GM19395 (cell line): ENCODE results near the gene MRPL43.

ENCODE experiments used
- ATAC-seq: cut with Tn5 transposase; IDR thresholded peaks from one replicate; pipeline ENCODE4 v1.9.1; 2021; ENCODE audit warnings: mild to moderate bottlenecking, moderate library complexity; ENCODE audit not compliant: unreplicated experiment

Gene MRPL43

DNA sequence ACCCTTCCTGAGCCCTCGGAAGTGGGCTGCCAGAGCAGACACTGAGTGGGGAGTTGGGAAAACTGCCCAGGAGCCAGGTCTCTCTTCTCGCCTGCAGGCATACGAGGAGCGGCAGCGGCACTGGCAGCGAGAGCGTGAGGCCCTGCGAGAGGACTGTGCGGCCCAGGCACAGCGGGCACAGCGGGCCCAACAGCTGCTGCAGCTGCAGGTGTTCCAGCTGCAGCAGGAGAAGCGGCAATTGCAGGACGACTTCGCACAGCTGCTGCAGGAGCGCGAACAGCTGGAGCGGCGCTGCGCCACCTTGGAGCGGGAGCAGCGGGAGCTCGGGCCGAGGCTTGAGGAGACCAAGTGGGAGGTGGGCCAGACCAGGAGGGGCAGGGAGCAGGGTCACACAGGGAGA, 18.1 kb upstream of the MRPL43 start:
- no peak for ATAC-seq

- no peak for ATAC-seq
Observed at GRCh38 chr10:101003639-101004206, 16.4 kb upstream of the MRPL43 start.

GRCh38 chr10:101002456-101002855, 15.2 kb upstream of the MRPL43 start:
- ATAC-seq = no peak

- ATAC-seq = no peak
Observed at GRCh38 chr10:101001659-101002035, 14.3 kb upstream of the MRPL43 start.

DNA sequence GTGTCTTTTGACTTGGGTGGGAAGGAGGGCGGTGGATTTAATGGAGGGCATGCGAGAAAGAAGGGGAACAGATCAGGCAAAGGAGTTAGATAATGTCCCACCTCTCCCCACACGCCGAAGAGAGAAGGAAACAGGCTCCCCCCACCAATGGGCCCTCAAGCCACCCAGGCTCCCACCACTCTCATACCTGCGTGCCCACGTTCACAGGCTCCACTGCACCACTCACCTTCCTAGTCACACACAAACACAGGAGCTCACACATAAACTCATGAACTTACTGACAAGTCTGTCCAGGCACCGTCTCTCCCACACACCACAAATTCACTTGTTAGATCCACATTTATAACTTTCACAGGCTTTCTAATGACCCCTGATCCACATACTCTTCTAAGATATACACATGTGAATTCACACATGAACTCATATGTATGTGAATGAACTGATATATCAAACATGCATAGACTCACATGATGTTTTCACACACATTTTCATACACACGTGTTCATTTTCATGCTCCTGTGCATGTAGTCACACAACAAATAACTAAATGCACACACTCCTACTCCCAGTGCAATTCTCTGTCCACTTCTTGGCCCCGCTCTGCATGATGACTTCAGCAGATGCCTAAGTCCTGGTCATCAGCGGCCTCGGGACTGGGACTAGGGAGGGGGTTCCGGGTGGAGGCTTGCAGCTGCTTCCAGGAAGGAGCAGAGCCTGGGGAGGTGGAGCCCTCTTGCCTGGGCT, 13.8 kb upstream of the MRPL43 start:
- no peak for ATAC-seq

GRCh38 chr10:101000127-101000914, 13.0 kb upstream of the MRPL43 start:
- no peak for ATAC-seq

DNA sequence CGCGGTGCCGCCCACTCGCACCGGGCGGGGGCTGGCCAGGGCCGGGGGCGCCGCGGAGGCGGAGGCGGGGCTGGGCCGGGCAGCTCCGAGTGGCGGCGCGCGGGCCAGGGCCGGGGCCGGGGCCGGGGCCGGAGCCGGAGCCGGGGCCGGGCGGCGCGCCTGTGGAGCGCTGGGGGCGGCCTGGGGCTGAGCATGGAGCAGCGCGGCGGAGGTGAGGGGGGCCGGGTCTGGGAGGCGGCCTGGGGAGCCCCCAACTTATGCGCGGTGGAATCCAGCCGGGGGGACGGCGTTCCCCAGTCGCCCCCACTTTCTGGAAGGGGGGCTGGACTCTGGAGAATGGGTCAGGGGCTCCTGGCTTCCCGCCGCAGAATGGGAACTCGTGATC, 12.4 kb upstream of the MRPL43 start, which contains the start of gene LZTS2:
Gene LZTS2, plus strand, starts transcription at position 67 of the 385 bp plus-strand sequence. CDS start 2,731 bp downstream, outside the sequence.
- ATAC-seq = no peak

GRCh38 chr10:100998991-100999741, 11.9 kb upstream of the MRPL43 start:
- ATAC-seq = peak; percentile 44

DNA sequence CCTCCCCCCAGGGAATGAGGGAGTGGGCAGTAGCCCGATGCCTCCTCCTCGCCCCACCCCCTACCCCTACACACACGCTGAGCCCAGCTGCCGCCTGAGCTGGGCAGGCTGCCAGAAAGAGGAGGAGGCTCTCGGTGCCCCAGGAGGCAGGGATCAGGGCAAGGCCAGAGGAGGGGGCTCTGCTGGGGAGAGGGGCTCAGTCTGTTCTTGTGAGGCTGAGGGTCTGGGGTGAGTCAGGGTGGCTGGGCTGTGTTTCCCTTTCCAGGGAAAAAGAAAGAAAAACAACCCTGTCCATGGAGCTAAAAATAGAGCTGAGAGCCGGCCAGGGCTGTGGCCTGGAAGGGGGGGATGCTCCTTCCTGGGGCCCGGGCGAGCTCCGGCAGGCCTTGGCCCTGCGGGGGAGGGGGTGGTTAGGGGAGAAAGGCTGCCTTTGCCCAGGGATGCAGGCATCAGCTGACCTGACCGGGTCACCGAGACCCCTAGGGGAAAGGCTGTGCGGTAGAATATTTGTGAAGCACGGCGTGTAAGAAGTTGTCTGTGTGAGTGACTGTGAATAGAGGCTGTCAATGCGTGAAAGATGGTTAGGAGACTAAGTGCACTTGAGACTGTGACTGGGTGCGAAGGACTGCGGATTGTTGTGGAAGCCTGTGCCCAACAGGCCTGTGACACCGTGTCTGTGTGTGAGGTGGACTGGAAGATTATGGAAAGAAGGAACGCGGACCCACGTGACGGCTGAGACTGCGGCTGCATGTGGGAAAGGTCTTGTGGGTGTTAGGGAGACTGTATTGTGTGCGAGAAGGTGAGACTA, 11.1 kb upstream of the MRPL43 start:
- peak; percentile 40 for ATAC-seq

- ATAC-seq = peak; percentile 39
Observed at GRCh38 chr10:100997360-100998182, 10.3 kb upstream of the MRPL43 start.

DNA sequence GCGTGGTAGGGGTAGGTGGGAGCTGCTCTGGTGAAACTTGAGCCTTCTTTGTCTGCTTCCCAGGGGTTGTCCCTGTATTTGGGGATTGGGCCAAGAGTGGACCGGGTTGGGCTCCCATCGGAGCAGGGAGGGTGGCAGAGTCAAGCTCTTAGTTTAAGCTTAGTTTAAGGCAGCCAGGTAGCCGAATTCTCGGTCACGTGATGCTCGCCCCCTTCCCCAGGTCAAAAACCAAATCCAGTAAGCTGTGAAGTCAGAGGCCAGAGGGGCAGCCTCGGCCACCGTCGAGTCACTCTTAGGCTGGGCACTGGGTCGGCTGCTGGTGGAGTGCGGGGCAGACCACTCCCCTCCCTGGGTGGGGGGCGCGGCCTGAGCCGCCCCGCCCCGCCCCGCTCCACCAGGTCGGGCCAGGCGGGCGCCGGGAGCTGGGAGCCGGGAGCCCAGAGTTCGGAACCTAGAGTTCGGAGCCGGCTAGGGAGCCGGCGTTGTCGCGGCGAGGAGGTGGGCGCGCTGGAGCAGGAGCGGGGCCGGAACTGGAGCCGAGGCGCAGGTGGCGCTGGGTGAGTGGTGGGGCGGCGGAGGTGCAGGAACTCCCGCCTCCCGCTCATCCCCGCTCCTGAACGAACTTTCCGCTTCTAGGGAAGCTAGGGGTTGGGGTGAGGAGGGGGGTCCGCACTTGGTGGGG, 9.5 kb upstream of the MRPL43 start:
- peak; percentile 26 for ATAC-seq

DNA sequence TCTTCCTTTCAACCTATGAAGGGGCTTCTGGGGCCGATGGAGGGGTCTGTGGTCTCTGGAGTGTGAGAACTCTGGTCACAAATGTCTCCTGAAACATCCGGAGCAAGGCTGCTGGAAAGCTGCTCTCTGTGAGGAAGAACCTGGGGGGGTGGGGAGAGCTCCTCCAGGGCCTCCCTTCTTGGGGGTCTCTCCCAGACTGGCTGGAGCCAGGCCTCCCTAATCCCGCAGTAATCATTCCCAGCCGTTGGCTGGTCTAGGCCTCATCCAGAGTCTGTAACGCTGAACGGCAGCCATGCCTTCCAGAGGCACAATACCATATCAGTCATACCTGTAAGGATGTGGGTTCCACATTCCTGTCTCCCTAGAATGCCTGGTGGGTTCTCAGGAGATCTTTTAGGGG, 7.9 kb upstream of the MRPL43 start:
- ATAC-seq = no peak

GRCh38 chr10:100993986-100994708, 6.8 kb upstream of the MRPL43 start:
- ATAC-seq = no peak

GRCh38 chr10:100989088-100989487, 1.8 kb upstream of the MRPL43 start:
- no peak for ATAC-seq

DNA sequence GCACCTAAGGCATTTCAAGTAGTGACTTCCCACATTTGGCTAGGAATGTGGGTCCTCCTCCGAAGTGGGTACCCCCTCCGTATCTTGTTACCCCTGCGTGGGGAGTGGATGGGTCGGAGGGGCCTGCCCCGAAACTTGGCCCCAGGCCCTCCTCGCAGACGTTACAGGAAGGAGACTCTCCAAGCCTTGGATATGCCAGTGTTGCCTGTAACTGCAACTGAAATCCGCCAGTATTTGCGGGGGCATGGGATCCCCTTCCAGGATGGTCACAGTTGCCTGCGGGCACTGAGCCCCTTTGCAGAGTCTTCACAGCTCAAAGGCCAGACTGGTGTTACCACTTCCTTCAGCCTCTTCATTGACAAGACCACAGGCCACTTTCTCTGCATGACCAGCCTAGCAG, 869 bp upstream of the MRPL43 start:
- no peak for ATAC-seq

GRCh38 chr10:100987685-100988049, 370 bp upstream of the MRPL43 start:
- peak; percentile 13 for ATAC-seq

DNA sequence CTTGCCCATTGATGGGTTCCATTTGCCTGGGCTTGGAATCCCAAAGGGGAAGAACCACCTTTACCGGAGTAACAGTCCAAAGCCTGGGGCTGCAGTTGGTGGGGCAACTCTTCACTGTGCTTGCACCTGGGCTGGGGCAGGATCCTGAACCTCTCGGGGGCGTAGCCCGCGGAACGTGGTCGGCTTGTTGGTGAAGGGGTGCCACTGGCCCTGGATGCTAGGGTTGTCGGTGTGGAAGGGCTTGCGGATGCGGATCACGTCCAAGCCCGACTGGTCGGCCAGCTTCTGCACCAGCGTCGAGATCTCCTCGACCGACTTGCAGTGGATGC, 710 bp downstream of the MRPL43 start:
- ATAC-seq = no peak

- no peak for ATAC-seq
Observed at GRCh38 chr10:100985336-100985735, 2.0 kb downstream of the MRPL43 start.
